ENCODE data around the gene CMSS1.

- TF ChIP-seq TAF1 (IDR thresholded peaks at IDR 0.05; ENCODE audit: borderline replicate concordance, insufficient read depth, low read length) (no peak), SIN3A (IDR thresholded peaks at IDR 0.05; ENCODE audit: borderline replicate concordance, insufficient read depth, low read length) (no peak), REST (IDR thresholded peaks at IDR 0.05; ENCODE audit: insufficient read depth in 1 of 2, low read depth in 2 of 2, low read length in 2 of 2) (no peak), POLR2AphosphoS5 (IDR thresholded peaks at IDR 0.05; ENCODE audit: low read depth, low read length) (no peak), FOXP2 (optimal IDR thresholded peaks at IDR 0.05; ENCODE audit: borderline replicate concordance, extremely low read depth, extremely low read length, insufficient read depth) (no peak)
Measured at GRCh38 chr3:99957151-99957796, 139.6 kb downstream of the CMSS1 start.
